HG02623 (cell line): ENCODE results near the gene ELFN1.

Source experiments
- ATAC-seq: cut with Tn5 transposase; IDR thresholded peaks from one replicate; pipeline ENCODE4 v1.9.1; 2021; ENCODE audit warnings: moderate library complexity; ENCODE audit not compliant: unreplicated experiment

The ELFN1 gene

DNA sequence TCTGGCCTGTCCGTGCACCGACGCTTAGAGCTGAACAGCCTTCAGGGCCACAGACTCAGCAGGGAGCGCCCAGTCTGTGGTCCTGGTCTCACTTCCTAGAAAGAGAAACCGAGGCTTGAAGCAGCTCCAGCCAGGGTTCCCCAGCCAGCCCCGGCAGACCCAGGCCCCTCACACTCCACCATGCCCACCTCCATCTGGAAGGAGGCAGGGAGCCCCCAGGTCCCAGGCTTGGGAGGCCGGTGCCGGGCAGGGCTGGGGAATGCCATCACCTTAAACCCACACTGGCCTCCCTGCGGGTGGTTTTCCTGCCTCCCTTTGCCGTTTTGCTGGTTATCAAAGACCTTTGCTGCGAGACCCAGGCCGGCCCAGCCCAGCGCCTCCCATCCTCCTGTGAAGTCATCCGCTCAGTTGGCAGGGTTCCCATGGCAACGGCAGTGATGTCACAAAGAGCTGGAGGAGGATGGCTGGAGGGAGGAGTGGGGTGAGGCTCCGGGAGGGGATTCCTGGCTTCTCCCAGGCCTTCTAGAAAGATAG, 24.0 kb downstream of the ELFN1 start:
- ATAC-seq = no peak

GRCh38 chr7:1694611-1695511, 24.8 kb downstream of the ELFN1 start:
- no peak for ATAC-seq

DNA sequence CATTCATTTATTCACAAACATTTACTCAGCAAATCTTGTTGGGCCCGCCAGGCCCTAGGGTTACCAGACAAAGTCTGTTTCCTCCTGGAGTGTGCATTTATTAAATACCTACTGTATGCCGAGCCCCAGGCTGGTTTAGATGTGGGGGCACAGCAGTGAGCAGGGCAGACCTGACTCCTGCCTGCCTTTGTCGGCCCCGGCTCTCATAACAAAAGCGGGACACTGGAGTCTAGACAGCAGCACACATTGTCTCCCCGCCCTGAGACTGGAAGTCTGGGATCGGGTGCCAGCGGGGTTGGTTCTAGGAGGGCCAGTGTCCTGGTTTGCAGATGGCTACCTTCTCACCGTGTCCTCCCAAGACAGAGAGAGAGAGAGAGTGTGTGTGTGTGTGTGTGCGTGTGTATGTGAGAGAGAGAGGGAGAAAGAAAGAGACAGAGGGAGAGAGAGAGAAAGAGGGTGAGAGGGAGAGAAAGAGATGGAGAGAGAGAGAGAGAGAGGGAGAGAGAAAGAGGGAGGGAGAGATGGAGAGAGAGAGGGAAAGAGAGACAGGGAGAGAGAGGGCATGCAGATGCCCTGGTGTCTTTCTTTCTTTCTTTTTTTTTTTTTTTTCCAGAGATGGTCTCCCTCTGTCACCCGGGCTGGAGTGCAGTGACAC, 25.9 kb downstream of the ELFN1 start:
- no peak for ATAC-seq

DNA sequence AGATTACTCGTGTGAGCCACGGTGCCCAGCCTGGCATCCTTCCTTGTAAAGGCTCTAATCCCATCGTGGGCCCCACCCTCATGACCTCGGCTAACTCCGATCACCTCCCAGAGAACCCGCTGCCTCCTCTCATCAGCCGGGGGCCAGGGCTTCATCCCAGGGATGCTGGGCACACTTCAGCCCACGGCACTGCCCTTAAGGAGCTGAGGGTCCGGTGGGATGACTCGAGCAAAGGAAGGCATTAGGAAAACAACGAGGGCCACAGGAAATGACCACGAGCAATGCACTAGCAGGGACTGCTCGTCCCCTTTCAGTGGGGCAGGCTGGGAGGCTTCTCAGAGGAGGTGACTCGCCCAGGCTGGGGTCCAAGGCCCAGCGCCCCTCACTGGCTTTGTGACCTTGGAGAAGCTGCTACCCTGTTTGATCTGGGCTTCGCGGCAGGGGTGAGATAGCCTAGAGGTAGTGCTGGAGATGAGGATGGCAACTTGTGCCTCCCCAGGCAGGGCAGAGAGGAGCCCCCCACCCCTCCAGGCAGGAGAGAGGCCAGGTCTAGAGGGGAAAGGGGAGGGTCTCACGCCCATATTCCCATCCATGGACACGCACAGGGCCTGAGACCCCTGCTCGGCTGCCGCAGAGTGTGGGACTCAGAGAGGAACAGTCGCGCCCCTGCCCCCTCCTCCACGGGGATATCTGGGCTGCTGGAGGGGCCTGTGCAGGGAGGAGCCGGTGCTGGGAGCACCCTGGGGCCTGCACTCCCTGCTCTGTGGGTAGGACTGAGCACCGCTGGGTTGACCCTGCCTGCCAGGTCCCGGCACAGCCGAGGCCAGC, 26.8 kb downstream of the ELFN1 start:
- ATAC-seq = no peak

GRCh38 chr7:1697499-1698125, 27.5 kb downstream of the ELFN1 start:
- no peak for ATAC-seq

- no peak for ATAC-seq
Measured at GRCh38 chr7:1698201-1698600, 28.1 kb downstream of the ELFN1 start.

- ATAC-seq = no peak
Measured at GRCh38 chr7:1698951-1699350, 28.9 kb downstream of the ELFN1 start.

DNA sequence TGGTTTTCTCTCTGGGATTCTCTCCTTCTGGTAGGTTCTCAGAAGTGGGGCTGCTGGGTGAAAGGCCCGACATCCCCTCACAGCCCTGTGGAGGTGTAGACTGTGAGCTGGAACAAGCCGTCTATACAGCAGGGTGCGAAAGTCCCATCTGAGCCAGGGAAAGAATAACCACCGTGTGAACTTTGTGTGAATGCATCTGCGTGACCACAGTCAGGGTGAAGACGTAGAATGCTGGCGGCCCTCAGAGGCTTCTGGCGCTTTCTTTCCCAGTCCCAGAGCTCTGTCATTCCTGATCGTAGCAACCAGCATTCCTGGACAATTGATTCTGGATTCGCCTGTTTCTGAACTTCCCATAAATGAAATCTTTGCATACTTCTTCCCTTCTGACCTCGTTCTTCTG, 30.0 kb downstream of the ELFN1 start:
- ATAC-seq = no peak

GRCh38 chr7:1700536-1701333, 30.7 kb downstream of the ELFN1 start:
- no peak for ATAC-seq

GRCh38 chr7:1702652-1703051, 32.6 kb downstream of the ELFN1 start:
- ATAC-seq = no peak

DNA sequence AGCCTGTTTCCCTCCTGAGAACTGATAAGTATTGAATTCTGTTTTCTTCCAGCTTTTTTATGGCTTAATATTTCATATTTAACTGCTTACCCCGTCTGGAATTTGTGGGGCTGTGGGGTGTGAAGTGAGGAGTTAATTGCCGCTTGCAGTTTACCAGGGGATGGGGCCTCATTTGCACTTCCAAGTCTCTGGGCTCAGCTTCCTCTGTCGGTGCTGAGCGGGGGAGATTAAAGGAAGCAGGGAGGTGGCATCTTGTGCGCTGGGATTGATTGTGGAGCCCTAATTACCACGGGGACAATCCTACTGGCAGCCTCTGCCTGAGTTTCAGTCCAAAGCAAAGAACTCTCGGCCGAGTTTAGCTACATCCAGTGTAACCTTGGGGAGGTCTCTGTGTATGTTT, 33.4 kb downstream of the ELFN1 start:
- no peak for ATAC-seq

DNA sequence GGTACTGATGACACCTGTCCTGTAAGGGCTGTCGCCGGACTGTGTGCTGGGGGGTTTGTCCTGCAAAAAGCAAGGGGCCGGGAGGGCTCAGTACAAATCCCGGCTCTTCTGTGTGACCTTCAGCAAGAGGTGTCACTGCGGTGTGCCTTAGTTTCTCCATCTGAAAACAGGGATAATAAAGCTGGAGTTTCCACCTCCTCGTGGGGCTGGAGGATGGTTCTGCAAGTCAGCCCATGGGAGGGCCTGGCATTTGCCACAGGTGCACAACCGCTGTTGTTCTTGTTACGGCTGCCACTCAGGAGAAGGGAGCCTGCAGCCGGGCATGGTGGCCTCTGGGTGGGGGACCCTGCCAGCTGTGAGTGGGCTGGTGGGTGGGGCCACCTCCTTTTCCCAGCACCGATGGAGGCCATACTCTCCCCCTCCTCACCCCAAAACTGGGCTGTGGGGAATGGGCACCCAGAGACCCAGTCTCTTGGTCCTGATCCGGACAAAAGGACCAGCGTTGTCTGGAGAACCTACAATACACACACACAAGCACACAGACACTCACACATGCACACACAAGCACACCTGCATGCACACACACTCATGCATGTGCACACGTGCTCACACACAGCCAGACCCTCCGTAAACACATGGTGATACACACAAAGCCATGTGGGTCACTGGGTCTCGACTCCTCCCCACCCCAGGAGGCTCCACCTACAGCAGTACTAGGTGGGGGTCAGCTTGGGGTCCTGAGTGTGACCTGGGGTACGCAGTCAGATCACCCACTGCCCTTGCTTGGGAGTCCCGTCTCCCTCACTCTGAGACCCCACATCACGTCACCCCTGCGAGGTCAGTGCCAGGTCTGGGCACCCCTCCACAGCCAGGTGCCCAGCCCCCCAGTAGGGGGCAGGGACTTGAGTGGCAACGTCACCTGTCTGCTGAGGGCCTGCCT, 34.1 kb downstream of the ELFN1 start:
- no peak for ATAC-seq

DNA sequence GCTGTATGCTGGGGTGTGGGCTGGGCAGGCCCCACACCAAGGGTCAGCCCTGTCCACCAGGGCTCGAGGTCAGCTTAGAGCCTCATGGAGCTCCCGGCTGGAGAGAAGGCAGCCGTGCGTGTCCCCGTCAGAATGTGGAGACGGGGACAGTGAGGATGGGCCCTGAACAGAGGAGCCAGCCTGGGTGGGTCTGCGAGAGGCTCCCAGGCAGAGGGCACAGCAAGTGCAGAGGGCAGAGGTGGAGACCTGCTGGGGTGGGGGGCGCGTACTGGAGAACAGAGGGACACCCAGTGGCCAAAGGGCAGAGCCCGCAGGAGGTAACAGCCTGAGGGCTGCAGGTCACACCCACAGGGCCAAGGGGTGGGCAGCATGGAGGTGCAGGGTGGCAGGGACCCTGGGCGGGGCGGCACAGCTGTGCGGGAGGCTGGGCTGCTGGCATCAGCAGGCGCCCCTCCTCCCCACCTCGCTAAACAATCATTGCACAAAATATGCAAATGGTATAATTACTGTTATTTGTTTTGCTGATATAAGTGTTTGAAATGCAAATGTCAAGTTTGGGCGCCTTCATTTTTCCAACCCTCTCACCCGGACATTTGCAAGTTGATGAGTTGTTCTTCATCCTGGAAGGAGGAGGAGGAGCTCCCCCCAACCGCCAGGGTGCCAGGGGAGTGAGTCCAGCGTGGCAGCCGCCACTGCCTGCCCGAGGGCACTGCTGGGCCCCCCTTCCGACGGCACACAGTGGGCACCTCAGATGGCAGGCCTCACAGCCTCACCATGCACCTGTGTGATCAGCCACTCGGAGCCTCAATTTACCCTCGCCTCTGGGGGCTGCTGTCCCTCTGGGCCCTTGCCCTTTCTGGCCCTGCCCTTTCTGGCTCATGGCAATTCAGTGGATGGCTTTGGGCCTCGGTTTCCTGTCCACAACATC, 35.0 kb downstream of the ELFN1 start:
- ATAC-seq = no peak

DNA sequence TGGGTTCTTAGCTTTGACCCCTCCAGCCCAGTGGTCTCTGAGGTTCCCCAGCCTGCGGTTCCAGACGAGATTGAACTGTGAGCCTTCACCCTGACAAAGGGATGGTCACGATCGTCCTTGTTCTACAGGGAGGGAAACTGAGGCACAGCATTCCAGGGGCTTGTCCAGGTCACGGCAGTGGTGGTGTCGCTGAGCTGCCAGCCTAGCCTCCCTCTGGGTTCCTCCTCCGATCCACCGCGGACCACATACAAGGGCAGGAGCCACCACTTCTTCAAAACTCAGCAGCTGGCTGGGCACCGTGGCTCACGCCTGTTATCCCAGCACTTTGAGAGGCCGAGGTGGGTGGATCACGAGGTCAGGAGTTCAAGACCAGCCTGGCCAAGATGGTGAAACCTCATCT, 35.8 kb downstream of the ELFN1 start:
- no peak for ATAC-seq

DNA sequence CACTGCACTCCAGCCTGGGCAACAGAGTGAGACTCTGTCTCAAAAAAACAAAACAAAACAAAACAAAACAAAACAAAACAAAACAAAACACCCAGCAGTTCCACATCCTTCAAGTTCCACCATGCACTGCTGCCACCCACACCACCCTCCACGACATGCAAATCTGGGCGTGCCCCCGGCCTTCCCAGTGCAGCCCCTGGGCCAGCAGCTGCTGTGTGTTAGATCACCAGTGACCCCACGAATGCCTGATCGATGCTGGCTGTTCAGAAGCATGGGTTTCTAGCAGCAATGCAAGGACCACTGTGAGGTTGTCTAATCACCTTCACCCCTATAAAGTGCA, 36.3 kb downstream of the ELFN1 start:
- ATAC-seq = no peak

- ATAC-seq = no peak
Measured at GRCh38 chr7:1706721-1707613, 36.9 kb downstream of the ELFN1 start.
